ENCODE results near the gene IGSF21.

IGSF21 gene

DNA sequence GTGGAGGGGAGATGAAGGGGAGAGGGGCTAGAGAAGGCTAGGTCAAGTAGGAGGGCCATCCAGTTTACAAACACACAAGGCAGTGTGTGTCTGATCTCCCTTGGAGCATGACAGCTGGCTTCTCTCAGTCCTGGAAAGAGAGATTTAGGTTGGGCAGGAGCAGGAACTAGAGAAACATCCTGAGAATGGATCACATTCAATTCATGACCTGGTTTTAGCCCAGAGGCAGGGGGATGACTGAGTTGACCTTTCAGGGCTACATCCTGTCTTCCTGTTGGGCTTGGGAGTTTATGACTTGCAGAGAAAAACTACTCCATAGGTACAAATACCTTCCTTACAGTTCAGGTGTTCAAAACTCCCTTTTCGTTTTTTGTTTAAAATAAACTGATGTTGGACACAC lies 97.0 kb downstream of the IGSF21 start:
- H3K27ac Mint-ChIP-seq: no peak overlapping the region
- no peak for ATAC-seq
- H3K27me3 Mint-ChIP-seq: peaks cover 19% of the 10 kb centered on the region
- H3K36me3 Mint-ChIP-seq (ENCODE audit: low read depth): no peaks in the 10 kb centered on the region
- no peak overlapping the region for H3K4me3 Mint-ChIP-seq
- H3K4me1 Mint-ChIP-seq: no peaks in the 10 kb centered on the region
- DNase-seq: no peak
- H3K9me3 Mint-ChIP-seq: peaks cover 8% of the 10 kb centered on the region

- H3K9me3 Mint-ChIP-seq: peaks cover 8% of the 10 kb centered on the region
- H3K27me3 Mint-ChIP-seq: peaks cover 15% of the 10 kb centered on the region
- no peaks in the 10 kb centered on the region for H3K4me1 Mint-ChIP-seq
- H3K27ac Mint-ChIP-seq: no peak overlapping the region
- no peak for DNase-seq
- ATAC-seq: no peak
- no peak overlapping the region for H3K4me3 Mint-ChIP-seq
- no peaks in the 10 kb centered on the region for H3K36me3 Mint-ChIP-seq (ENCODE audit: low read depth)
Observed at GRCh38 chr1:18205319-18205718, 97.7 kb downstream of the IGSF21 start.

DNA sequence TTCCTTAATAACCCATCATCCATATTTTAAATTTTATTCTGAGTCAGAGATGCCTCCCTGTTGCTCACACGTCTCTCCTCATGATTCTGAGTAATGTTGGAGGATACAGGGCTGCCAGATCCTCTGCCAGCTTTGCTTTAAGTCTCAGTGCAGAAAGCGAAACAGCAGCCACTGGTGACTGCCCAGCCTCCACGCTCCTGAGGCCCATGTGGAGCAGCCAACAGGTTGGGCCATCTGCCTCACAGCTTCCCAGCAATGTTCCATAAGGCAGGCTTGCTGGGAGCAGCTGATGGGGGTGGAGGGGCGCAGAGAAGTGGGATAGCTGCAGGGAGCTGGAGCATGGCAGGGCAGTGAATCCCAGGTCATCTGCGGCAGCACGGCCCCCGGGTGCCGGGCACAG lies 104.2 kb downstream of the IGSF21 start:
- H3K4me3 Mint-ChIP-seq: no peak overlapping the region
- DNase-seq (no peak), ATAC-seq (no peak)
- no peaks in the 10 kb centered on the region for H3K4me1 Mint-ChIP-seq
- peaks cover 9% of the 10 kb centered on the region for H3K27me3 Mint-ChIP-seq
- no peaks in the 10 kb centered on the region for H3K36me3 Mint-ChIP-seq (ENCODE audit: low read depth)
- H3K27ac Mint-ChIP-seq: no peak overlapping the region
- peaks cover 3% of the 10 kb centered on the region for H3K9me3 Mint-ChIP-seq

GRCh38 chr1:18217398-18218043 lies 109.9 kb downstream of the IGSF21 start:
- H3K27me3 Mint-ChIP-seq: peaks cover 7% of the 10 kb centered on the region
- DNase-seq: peak; percentile 2
- peaks cover 15% of the 10 kb centered on the region for H3K9me3 Mint-ChIP-seq
- no peak overlapping the region for H3K27ac Mint-ChIP-seq
- H3K4me1 Mint-ChIP-seq: no peaks in the 10 kb centered on the region
- no peaks in the 10 kb centered on the region for H3K36me3 Mint-ChIP-seq (ENCODE audit: low read depth)
- no peak overlapping the region for H3K4me3 Mint-ChIP-seq
- no peak for ATAC-seq

- Mint-ChIP-seq H3K9me3 (peaks cover 20% of the 10 kb centered on the region), H3K4me3 (no peak overlapping the region), H3K27me3 (peaks cover 13% of the 10 kb centered on the region), H3K4me1 (no peaks in the 10 kb centered on the region), H3K27ac (no peak overlapping the region), H3K36me3 (ENCODE audit: low read depth) (no peaks in the 10 kb centered on the region)
- ATAC-seq (no peak), DNase-seq (no peak)
Observed at GRCh38 chr1:18229625-18230024, 122.0 kb downstream of the IGSF21 start.

- DNase-seq (no peak), ATAC-seq (no peak)
- peaks cover 13% of the 10 kb centered on the region for H3K27me3 Mint-ChIP-seq
- H3K36me3 Mint-ChIP-seq (ENCODE audit: low read depth): no peaks in the 10 kb centered on the region
- no peaks in the 10 kb centered on the region for H3K4me1 Mint-ChIP-seq
- H3K27ac Mint-ChIP-seq: no peak overlapping the region
- H3K9me3 Mint-ChIP-seq: peaks cover 27% of the 10 kb centered on the region
- no peak overlapping the region for H3K4me3 Mint-ChIP-seq
Observed at GRCh38 chr1:18230321-18230720, 122.7 kb downstream of the IGSF21 start.

DNA sequence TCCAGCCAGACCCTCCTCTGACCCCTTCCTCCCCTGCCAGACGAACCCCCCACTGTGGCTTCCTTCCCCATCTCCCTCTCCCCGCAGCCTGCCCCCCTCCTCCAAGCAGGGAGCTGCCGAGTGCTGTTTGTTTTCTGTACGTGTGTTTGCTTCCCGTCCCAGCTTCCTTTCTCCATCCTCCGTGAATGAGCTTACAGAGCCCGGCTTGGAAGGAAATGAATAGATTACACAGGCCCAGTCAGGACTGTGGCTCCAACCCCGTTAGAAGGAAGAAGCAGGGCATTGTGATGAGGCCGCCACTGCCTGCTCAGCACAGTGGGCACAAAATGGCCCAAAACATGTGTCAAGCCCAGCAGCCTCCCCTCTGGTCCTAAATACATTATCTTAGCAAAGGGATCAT lies 123.2 kb downstream of the IGSF21 start:
- ATAC-seq (no peak), DNase-seq (no peak)
- H3K4me3 Mint-ChIP-seq: no peak overlapping the region
- H3K9me3 Mint-ChIP-seq: peaks cover 27% of the 10 kb centered on the region
- H3K36me3 Mint-ChIP-seq (ENCODE audit: low read depth): no peaks in the 10 kb centered on the region
- peaks cover 13% of the 10 kb centered on the region for H3K27me3 Mint-ChIP-seq
- no peaks in the 10 kb centered on the region for H3K4me1 Mint-ChIP-seq
- H3K27ac Mint-ChIP-seq: no peak overlapping the region

- DNase-seq (no peak), ATAC-seq (no peak)
- Mint-ChIP-seq H3K9me3 (peaks cover 32% of the 10 kb centered on the region), H3K36me3 (ENCODE audit: low read depth) (no peaks in the 10 kb centered on the region), H3K4me3 (no peak overlapping the region), H3K27me3 (peaks cover 16% of the 10 kb centered on the region), H3K27ac (no peak overlapping the region), H3K4me1 (no peaks in the 10 kb centered on the region)
Observed at GRCh38 chr1:18232052-18232451, 124.5 kb downstream of the IGSF21 start.

GRCh38 chr1:18233176-18233864 lies 125.7 kb downstream of the IGSF21 start:
- Mint-ChIP-seq H3K27me3 (peaks cover 16% of the 10 kb centered on the region), H3K4me3 (no peak overlapping the region), H3K36me3 (ENCODE audit: low read depth) (no peaks in the 10 kb centered on the region), H3K9me3 (peaks cover 32% of the 10 kb centered on the region), H3K4me1 (no peaks in the 10 kb centered on the region), H3K27ac (no peak overlapping the region)
- DNase-seq: no peak
- ATAC-seq: no peak

DNA sequence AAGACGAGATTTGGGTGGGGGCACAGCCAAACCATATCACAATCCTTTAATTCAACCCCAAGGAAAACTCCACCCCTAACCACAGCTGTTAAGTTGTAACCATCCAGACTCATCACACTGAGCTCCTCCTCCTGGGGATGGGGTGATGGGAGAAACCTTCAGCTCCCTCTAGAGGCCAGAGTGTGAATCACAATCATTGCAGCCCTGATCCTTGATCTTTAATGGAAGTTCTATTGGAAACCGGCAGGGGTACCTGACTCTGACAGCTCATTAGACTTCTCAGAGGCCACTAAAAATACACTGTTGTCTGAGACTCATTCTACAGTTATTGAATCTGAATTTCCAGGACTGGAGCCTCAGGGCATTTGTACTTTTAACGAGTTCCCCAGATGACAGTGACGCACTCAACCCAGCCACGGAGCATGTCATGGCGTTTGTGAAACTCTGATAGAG lies 127.2 kb downstream of the IGSF21 start:
- ATAC-seq (no peak), DNase-seq (peak; percentile 10)
- Mint-ChIP-seq H3K4me3 (no peak overlapping the region), H3K36me3 (ENCODE audit: low read depth) (no peaks in the 10 kb centered on the region), H3K4me1 (no peaks in the 10 kb centered on the region), H3K9me3 (peaks cover 32% of the 10 kb centered on the region), H3K27ac (no peak overlapping the region), H3K27me3 (peaks cover 10% of the 10 kb centered on the region)

- Mint-ChIP-seq H3K9me3 (peaks cover 23% of the 10 kb centered on the region), H3K27me3 (peaks cover 6% of the 10 kb centered on the region), H3K36me3 (ENCODE audit: low read depth) (no peaks in the 10 kb centered on the region), H3K4me1 (no peaks in the 10 kb centered on the region), H3K4me3 (no peak overlapping the region), H3K27ac (no peak overlapping the region)
- DNase-seq: no peak
- ATAC-seq: no peak
Observed at GRCh38 chr1:18237371-18237770, 129.8 kb downstream of the IGSF21 start.

GRCh38 chr1:18238190-18238589 lies 130.6 kb downstream of the IGSF21 start:
- no peak overlapping the region for H3K27ac Mint-ChIP-seq
- H3K27me3 Mint-ChIP-seq: peaks cover 6% of the 10 kb centered on the region
- peaks cover 15% of the 10 kb centered on the region for H3K9me3 Mint-ChIP-seq
- ATAC-seq: no peak
- H3K36me3 Mint-ChIP-seq (ENCODE audit: low read depth): no peaks in the 10 kb centered on the region
- H3K4me1 Mint-ChIP-seq: no peaks in the 10 kb centered on the region
- no peak for DNase-seq
- H3K4me3 Mint-ChIP-seq: no peak overlapping the region

DNA sequence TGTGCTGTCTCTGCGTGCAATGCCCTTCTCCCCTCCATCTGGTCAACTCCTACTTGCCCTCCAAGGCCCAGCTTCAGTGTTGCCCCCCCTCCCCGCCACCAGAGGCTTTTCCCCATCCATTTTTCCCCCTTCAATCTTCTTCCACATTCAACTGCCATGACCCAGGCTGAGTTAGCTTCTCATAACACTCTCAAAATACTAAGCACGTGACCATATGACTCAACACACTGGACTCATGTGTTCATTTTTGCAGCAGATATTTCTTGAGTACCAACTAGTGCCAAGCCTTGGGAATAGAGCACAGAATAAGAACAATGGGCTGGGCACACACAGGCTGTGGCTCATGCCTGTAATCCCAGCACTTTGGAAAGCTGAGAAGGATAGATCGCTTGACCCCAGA lies 132.1 kb downstream of the IGSF21 start:
- Mint-ChIP-seq H3K9me3 (peaks cover 11% of the 10 kb centered on the region), H3K27me3 (peaks cover 9% of the 10 kb centered on the region), H3K4me3 (no peak overlapping the region), H3K4me1 (no peaks in the 10 kb centered on the region), H3K27ac (no peak overlapping the region), H3K36me3 (ENCODE audit: low read depth) (no peaks in the 10 kb centered on the region)
- ATAC-seq (no peak), DNase-seq (no peak)

DNA sequence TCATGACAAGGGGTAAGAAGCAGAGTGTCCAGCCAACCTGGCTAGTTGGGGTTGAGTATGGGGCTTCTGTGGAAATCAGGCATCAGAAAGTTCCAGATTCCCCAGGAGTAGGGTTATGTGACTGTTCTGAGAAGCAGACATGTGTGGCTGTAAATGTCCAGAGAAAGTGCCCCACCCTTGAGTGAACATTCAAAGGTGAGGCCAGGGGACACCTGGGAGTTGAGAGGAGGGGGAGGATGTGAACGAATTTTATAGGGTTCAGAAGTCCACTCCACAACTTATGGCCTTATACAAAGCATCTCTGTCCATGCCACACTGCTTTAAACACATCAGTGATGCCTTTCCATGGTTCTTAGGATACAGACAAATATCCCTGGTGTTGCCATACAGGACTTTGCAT lies 133.3 kb downstream of the IGSF21 start:
- Mint-ChIP-seq H3K9me3 (peaks cover 5% of the 10 kb centered on the region), H3K36me3 (ENCODE audit: low read depth) (no peaks in the 10 kb centered on the region), H3K27ac (no peak overlapping the region), H3K4me1 (no peaks in the 10 kb centered on the region), H3K4me3 (no peak overlapping the region), H3K27me3 (peaks cover 9% of the 10 kb centered on the region)
- no peak for DNase-seq
- no peak for ATAC-seq

- ATAC-seq (no peak), DNase-seq (no peak)
- Mint-ChIP-seq H3K27ac (no peak overlapping the region), H3K4me3 (no peak overlapping the region), H3K36me3 (ENCODE audit: low read depth) (no peaks in the 10 kb centered on the region), H3K9me3 (no peaks in the 10 kb centered on the region), H3K4me1 (no peaks in the 10 kb centered on the region), H3K27me3 (peaks cover 5% of the 10 kb centered on the region)
Observed at GRCh38 chr1:18241891-18242290, 134.3 kb downstream of the IGSF21 start.
